ENCODE results near the gene SNAI3.

DNA sequence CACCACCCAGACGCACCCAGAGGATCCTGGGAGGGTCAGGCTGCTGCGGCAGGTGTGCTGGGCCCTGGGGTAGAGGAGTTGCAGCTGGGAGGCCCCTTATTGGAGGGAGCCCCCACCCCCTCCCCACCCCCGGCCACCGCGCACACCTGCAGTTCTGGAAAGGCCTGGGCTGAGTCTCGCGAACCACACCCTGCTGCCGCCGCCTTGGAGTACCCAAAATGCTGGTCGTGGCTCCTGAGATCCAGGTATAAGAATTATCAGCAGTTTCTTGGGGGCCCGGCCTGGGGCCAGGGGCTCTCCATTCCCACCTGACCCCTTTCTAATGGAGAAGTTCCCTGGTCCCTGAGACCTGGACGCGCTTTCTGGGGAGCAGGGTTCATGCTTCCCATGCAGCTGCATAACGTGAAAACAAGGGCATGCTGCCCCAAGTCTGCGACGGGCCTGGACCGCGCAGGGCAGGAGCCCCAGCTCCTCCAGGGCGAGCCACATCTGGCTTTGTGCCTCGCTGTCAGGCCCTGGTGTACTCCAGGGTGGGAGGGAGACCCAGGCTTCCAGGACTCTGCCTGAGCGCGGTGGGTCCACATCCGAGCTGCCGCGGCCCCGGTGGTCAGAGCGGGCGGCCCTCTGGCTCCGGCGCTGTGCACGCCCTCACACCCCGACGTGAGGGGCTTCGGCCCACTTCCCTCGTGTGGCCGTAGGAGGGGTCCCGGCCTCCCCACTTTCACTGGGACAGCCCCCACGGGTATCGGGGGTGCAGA lies 7.3 kb upstream of the SNAI3 start:
- TF ChIP-seq, protein P1, sequence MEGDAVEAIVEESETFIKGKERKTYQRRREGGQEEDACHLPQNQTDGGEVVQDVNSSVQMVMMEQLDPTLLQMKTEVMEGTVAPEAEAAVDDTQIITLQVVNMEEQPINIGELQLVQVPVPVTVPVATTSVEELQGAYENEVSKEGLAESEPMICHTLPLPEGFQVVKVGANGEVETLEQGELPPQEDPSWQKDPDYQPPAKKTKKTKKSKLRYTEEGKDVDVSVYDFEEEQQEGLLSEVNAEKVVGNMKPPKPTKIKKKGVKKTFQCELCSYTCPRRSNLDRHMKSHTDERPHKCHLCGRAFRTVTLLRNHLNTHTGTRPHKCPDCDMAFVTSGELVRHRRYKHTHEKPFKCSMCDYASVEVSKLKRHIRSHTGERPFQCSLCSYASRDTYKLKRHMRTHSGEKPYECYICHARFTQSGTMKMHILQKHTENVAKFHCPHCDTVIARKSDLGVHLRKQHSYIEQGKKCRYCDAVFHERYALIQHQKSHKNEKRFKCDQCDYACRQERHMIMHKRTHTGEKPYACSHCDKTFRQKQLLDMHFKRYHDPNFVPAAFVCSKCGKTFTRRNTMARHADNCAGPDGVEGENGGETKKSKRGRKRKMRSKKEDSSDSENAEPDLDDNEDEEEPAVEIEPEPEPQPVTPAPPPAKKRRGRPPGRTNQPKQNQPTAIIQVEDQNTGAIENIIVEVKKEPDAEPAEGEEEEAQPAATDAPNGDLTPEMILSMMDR (conservative IDR thresholded peaks at IDR 0.05; ENCODE audit: low read length): no peak
- TF ChIP-seq EZH2phosphoT487 (IDR thresholded peaks at IDR 0.05; ENCODE audit: borderline replicate concordance): no peak
